ENCODE results near the gene DCHS2.

The DCHS2 gene

DNA sequence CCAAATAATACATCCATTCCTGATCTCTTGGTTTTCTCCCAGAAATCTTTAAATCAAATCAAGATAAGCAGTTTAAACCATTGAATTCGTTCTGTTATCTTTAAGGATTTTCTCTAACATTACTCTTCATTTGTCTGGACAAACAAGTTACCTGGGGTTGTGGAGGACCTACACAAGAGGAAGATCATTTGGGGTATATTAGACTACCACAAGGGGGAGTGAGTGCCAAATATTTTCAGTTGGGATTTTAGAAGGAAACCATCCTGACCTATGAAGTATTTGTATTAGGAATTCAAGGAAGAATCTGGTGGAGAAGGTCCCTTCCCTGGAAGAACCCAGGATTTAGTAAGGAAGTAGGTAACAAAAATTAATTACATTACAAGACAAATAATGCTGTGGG lies 12.0 kb upstream of the DCHS2 start:
- Histone ChIP-seq H3K9ac (ENCODE audit: low read depth, low read length) (no peak overlapping the region), H3K9me3 (ENCODE audit: insufficient read depth, low read length, severe bottlenecking) (no peaks in the 10 kb centered on the region), H3K36me3 (ENCODE audit: insufficient read depth, low read length) (no peaks in the 10 kb centered on the region), H3K4me3 (ENCODE audit: low read depth in 1 of 2, low read length in 2 of 2) (no peak overlapping the region), H3K4me2 (ENCODE audit: insufficient read depth, low read length) (no peak overlapping the region), H2AFZ (ENCODE audit: low read depth, low read length) (no peak overlapping the region), H3K27ac (ENCODE audit: low read length) (no peak overlapping the region), H3K4me1 (ENCODE audit: insufficient read depth, low read length) (no peaks in the 10 kb centered on the region), H3K27me3 (ENCODE audit: insufficient read depth, low read length, poor library complexity) (peaks cover 19% of the 10 kb centered on the region), H3K79me2 (ENCODE audit: insufficient read depth, low read length) (no peaks in the 10 kb centered on the region), H4K20me1 (ENCODE audit: insufficient read depth, low read length) (no peaks in the 10 kb centered on the region)
- ATAC-seq (ENCODE audit: insufficient read depth, low read depth) (no peak), DNase-seq (no peak)
- TF ChIP-seq EZH2 (IDR thresholded peaks at IDR 0.05; ENCODE audit: borderline replicate concordance, low read depth, low read length, severe bottlenecking) = no peak
- TF ChIP-seq, protein P1, sequence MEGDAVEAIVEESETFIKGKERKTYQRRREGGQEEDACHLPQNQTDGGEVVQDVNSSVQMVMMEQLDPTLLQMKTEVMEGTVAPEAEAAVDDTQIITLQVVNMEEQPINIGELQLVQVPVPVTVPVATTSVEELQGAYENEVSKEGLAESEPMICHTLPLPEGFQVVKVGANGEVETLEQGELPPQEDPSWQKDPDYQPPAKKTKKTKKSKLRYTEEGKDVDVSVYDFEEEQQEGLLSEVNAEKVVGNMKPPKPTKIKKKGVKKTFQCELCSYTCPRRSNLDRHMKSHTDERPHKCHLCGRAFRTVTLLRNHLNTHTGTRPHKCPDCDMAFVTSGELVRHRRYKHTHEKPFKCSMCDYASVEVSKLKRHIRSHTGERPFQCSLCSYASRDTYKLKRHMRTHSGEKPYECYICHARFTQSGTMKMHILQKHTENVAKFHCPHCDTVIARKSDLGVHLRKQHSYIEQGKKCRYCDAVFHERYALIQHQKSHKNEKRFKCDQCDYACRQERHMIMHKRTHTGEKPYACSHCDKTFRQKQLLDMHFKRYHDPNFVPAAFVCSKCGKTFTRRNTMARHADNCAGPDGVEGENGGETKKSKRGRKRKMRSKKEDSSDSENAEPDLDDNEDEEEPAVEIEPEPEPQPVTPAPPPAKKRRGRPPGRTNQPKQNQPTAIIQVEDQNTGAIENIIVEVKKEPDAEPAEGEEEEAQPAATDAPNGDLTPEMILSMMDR (IDR thresholded peaks at IDR 0.05; ENCODE audit: borderline replicate concordance, extremely low read depth, low read length, poor library complexity, severe bottlenecking) = peak; percentile 63

DNA sequence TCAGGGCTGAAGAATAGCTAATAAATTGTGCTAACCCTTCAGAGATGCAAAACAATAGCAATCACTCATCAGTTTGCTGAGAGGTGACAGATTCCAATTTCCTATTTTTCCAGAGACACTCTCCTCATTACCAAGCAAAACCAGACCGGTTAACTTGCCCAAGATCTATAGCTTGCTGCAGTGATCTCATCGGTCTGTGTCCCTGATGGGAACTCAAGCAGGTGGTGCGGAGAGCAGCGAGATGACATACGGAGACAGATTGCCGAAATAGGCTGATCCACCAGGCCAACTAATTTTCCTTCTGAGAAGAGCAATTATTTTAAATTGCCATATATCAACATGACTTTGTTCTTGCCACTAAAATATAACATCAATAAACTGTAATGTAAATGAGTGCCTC lies 10.5 kb upstream of the DCHS2 start:
- ATAC-seq (ENCODE audit: insufficient read depth, low read depth) = no peak
- Histone ChIP-seq H3K4me1 (ENCODE audit: insufficient read depth, low read length) (no peaks in the 10 kb centered on the region), H4K20me1 (ENCODE audit: insufficient read depth, low read length) (no peaks in the 10 kb centered on the region), H3K4me2 (ENCODE audit: insufficient read depth, low read length) (no peak overlapping the region), H3K27ac (ENCODE audit: low read length) (no peak overlapping the region), H3K4me3 (ENCODE audit: low read depth in 1 of 2, low read length in 2 of 2) (no peak overlapping the region), H3K79me2 (ENCODE audit: insufficient read depth, low read length) (no peaks in the 10 kb centered on the region), H3K27me3 (ENCODE audit: insufficient read depth, low read length, poor library complexity) (peaks cover 19% of the 10 kb centered on the region), H3K36me3 (ENCODE audit: insufficient read depth, low read length) (no peaks in the 10 kb centered on the region), H3K9ac (ENCODE audit: low read depth, low read length) (no peak overlapping the region), H3K9me3 (ENCODE audit: insufficient read depth, low read length, severe bottlenecking) (no peaks in the 10 kb centered on the region), H2AFZ (ENCODE audit: low read depth, low read length) (no peak overlapping the region)
- TF ChIP-seq EZH2 (IDR thresholded peaks at IDR 0.05; ENCODE audit: borderline replicate concordance, low read depth, low read length, severe bottlenecking) = no peak
- TF ChIP-seq, protein P1 (IDR thresholded peaks at IDR 0.05; ENCODE audit: borderline replicate concordance, extremely low read depth, low read length, poor library complexity, severe bottlenecking) = no peak
- no peak for DNase-seq

DNA sequence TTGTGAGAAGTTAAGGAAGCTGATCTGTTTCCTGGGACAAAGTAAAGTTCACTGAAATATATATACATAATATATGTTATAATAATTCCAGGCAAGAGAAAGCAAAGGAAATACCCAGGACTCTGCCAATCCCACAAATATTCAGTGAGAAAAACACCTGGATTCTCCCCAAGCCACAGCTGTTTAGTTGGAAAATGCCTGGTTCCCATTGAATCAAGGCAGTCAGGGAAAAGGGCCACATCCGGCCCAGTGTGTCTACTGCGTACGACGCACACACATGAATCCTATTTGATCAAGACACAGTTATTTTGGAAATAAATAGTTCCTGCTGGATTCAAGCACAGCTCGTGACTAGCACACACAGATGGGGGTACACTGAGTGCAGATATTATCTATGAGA lies 6.3 kb upstream of the DCHS2 start:
- Histone ChIP-seq H3K27me3 (ENCODE audit: insufficient read depth, low read length, poor library complexity) (peaks cover 19% of the 10 kb centered on the region), H3K4me3 (ENCODE audit: low read depth in 1 of 2, low read length in 2 of 2) (no peak overlapping the region), H3K9me3 (ENCODE audit: insufficient read depth, low read length, severe bottlenecking) (no peaks in the 10 kb centered on the region), H3K27ac (ENCODE audit: low read length) (no peak overlapping the region), H2AFZ (ENCODE audit: low read depth, low read length) (no peak overlapping the region), H3K79me2 (ENCODE audit: insufficient read depth, low read length) (no peaks in the 10 kb centered on the region), H4K20me1 (ENCODE audit: insufficient read depth, low read length) (no peaks in the 10 kb centered on the region), H3K36me3 (ENCODE audit: insufficient read depth, low read length) (no peaks in the 10 kb centered on the region), H3K4me2 (ENCODE audit: insufficient read depth, low read length) (no peak overlapping the region), H3K9ac (ENCODE audit: low read depth, low read length) (no peak overlapping the region), H3K4me1 (ENCODE audit: insufficient read depth, low read length) (no peaks in the 10 kb centered on the region)
- ATAC-seq (ENCODE audit: insufficient read depth, low read depth) = no peak
- no peak for DNase-seq
- no peak for TF ChIP-seq EZH2 (IDR thresholded peaks at IDR 0.05; ENCODE audit: borderline replicate concordance, low read depth, low read length, severe bottlenecking)
- TF ChIP-seq, protein P1 (IDR thresholded peaks at IDR 0.05; ENCODE audit: borderline replicate concordance, extremely low read depth, low read length, poor library complexity, severe bottlenecking) = no peak

DNA sequence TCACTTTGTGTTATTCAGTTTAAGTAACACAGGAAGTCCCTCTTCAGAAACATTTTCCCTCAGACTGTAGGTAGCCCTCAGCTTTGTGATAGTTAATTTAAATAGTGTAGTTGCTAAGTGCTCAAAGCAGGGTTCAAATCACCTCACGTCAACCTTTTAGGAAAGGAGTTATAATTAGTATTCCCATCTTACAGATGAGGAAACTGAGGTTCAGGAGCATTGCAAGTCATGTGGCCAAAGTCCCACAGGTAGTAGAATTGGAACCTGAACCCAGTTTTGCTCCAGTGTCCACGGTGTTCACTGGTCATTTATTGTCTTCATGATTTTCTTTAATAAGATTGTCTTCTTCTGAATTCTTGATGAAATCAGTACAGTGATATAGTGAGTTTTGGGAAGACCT lies 4.3 kb upstream of the DCHS2 start:
- Histone ChIP-seq H3K27me3 (ENCODE audit: insufficient read depth, low read length, poor library complexity) (peaks cover 18% of the 10 kb centered on the region), H3K79me2 (ENCODE audit: insufficient read depth, low read length) (no peaks in the 10 kb centered on the region), H3K4me1 (ENCODE audit: insufficient read depth, low read length) (no peaks in the 10 kb centered on the region), H3K4me3 (ENCODE audit: low read depth in 1 of 2, low read length in 2 of 2) (no peak overlapping the region), H3K9me3 (ENCODE audit: insufficient read depth, low read length, severe bottlenecking) (no peaks in the 10 kb centered on the region), H3K36me3 (ENCODE audit: insufficient read depth, low read length) (no peaks in the 10 kb centered on the region), H2AFZ (ENCODE audit: low read depth, low read length) (no peak overlapping the region), H3K9ac (ENCODE audit: low read depth, low read length) (no peak overlapping the region), H3K27ac (ENCODE audit: low read length) (no peak overlapping the region), H4K20me1 (ENCODE audit: insufficient read depth, low read length) (no peaks in the 10 kb centered on the region), H3K4me2 (ENCODE audit: insufficient read depth, low read length) (no peak overlapping the region)
- no peak for ATAC-seq (ENCODE audit: insufficient read depth, low read depth)
- no peak for DNase-seq
- TF ChIP-seq, protein P1 (IDR thresholded peaks at IDR 0.05; ENCODE audit: borderline replicate concordance, extremely low read depth, low read length, poor library complexity, severe bottlenecking) = no peak
- TF ChIP-seq EZH2 (IDR thresholded peaks at IDR 0.05; ENCODE audit: borderline replicate concordance, low read depth, low read length, severe bottlenecking) = no peak
